ENCODE results near the gene SPINDOC.

- TF ChIP-seq REST (IDR thresholded peaks at IDR 0.05; ENCODE audit: low read depth) (no peak), EP300 (IDR thresholded peaks at IDR 0.05; ENCODE audit: borderline replicate concordance) (no peak), RAD21 (IDR thresholded peaks at IDR 0.05; ENCODE audit: low read depth) (no peak), CREB1 (IDR thresholded peaks at IDR 0.05; ENCODE audit: low read depth) (no peak), TAF1 (IDR thresholded peaks at IDR 0.05; ENCODE audit: low read depth) (no peak), YY1 (IDR thresholded peaks at IDR 0.05; ENCODE audit: low read depth) (no peak), USF1 (IDR thresholded peaks at IDR 0.05) (no peak), CEBPB (IDR thresholded peaks at IDR 0.05) (no peak), MAX (IDR thresholded peaks at IDR 0.05) (no peak), FOXM1 (IDR thresholded peaks at IDR 0.05; ENCODE audit: borderline replicate concordance, low read depth) (no peak), TEAD4 (IDR thresholded peaks at IDR 0.05) (no peak), TCF12 (IDR thresholded peaks at IDR 0.05; ENCODE audit: low read depth) (no peak), ZBTB7A (IDR thresholded peaks at IDR 0.05; ENCODE audit: low read depth) (no peak), NFIC (IDR thresholded peaks at IDR 0.05) (no peak)
These were observed 1.1 kb downstream of the SPINDOC start for GRCh38 chr11:63814383-63814736.
